Left hindlimb (tissue), 1 donor: ENCODE measurements around the gene RXFP1.

Source experiments
- DNase-seq: peaks from one replicate; pipeline ENCODE4 v3.0.0-alpha.2; 2018

RXFP1 gene

DNA sequence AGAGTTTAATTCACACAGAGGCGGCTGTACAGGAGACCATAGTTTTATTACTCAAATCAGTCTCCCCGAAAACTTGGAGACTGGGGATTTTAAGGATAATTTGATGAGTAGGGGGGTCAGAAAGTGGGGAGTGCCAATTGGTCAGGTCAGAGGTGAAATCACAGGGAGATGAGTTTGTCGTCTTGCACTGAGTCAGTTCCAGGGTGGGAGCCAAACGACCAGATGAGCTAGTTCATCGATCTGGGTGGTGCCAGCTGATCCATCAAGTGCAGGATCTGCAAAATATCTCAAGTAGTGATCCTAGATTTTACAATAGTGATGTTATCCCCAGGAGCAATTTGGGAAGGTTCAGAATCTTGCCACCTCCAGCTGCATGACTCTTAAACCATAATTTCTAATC is 154.4 kb downstream of the RXFP1 start:
- no peak for DNase-seq

DNA sequence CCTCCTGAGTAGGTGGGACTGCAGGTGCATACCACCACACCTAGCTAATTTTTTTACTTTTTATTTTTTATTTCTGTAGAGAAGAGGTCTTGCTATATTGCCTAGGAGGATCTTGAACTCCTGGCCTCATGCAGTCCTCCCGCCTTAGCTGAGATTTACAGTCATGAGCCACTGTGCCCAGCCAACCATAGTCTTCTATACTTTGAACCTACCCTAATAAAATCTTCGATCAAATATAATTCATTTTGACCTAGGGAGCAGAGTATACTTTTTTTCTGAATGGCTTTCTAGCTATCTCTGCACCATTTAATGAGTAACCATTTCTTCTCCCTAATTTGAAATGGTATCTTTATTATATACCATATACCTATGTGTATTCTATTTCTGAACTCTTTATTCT is 157.1 kb downstream of the RXFP1 start:
- no peak for DNase-seq

DNA sequence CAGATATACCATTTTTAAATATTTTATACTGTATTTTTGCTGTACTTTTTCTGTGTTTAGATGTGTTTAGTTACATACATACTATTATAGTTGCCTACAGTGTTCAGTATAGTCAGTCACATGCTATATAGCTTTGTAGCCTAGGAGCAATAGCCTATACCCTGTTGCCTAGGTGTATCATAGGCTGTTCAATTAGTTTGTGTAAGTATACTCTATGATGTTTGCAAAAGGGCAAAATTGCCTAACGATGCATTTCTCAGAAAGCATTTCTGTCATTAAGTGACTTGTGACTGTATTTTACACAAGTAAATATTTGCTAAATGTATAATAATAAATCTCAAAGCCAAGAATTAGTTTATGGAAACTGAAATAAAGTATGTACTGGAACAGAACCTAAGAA is 159.9 kb downstream of the RXFP1 start:
- no peak for DNase-seq

DNA sequence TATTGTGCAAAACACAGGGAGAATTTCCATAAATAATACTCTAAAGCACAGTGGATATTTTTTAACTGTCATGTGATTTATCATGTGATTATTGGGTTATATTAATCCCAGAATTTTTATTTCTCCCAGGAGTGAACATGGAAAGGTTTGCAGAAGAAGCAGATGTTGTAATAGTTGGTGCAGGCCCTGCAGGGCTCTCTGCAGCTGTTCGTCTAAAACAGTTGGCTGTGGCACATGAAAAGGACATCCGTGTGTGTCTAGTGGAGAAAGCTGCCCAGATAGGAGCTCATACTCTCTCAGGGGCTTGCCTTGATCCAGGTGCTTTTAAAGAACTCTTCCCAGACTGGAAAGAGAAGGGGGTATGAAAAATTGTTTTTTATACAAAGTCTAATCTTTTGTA is 160.4 kb downstream of the RXFP1 start:
- no peak for DNase-seq

DNA sequence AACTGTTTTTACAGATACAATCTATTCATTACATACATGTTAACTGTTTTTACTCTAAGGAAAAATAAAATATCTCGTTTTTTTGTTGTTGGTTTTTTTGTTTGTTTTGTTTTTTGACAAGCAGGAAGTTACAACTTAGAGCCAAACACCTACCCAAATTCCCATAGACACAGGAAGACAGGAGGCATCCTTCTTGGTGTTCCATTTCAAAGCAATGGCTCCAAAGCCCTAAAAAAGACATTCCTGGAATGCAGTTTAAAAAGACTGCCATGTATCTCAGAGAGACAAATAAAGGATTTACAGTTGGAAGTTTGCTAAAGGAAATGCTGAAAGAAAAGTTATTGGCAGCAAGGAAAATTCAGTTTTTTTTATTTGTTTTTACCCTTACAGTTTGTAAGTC is 167.1 kb downstream of the RXFP1 start:
- no peak for DNase-seq
